Activated T-helper 17 cell treated with anti-CD3 and anti-CD28 coated beads, Interleukin-2, amount 50 U/mL, for 72 hours (primary cell): ENCODE data around the gene SOX6. TPM values are rescaled to one million over a fixed set of nuclear protein-coding genes. Genes with fewer than 3 reads are reported as not detected.
"Not testable (repeated sequence)": the region's sequence is repeated elsewhere in the genome, so short reads cannot be mapped to it uniquely, and the experiment has no call there.

Source experiments
- ATAC-seq: fragments of 150-1000 bp; cut with Tn5 transposase; replicated peaks from 2 replicates; pipeline ENCODE4 v1.10.0; 2021; ENCODE audit warnings: mild to moderate bottlenecking, moderate library complexity
- H3K27ac Mint-ChIP-seq: one replicate; pipeline ENCODE4 v1.8.0; 2022; ENCODE audit warnings: mixed read lengths
- H3K27me3 Mint-ChIP-seq: one replicate; pipeline ENCODE4 v1.8.0; 2022; ENCODE audit warnings: mixed read lengths
- H3K36me3 Mint-ChIP-seq: one replicate; pipeline ENCODE4 v1.8.0; 2022; ENCODE audit warnings: low read depth, mild to moderate bottlenecking, mixed read lengths
- H3K4me1 Mint-ChIP-seq: one replicate; pipeline ENCODE4 v1.8.0; 2022; ENCODE audit warnings: mixed read lengths
- H3K4me3 Mint-ChIP-seq: one replicate; pipeline ENCODE4 v1.8.0; 2022; ENCODE audit warnings: mild to moderate bottlenecking, mixed read lengths
- H3K9me3 Mint-ChIP-seq: one replicate; pipeline ENCODE4 v1.8.0; 2022; ENCODE audit warnings: mixed read lengths
- total RNA-seq, 2 donors: library from RNA; stranded (reverse); gene quantifications; one replicate each; pipeline ENCODE4 v1.2.3, GENCODE V29; 2022

The SOX6 gene
- total RNA-seq, 2 donors from 2014 or later = 0.11 TPM; not detected in 1

GRCh38 chr11:16096336-16096735, 260.0 kb downstream of the SOX6 start:
- Mint-ChIP-seq H3K27me3 (no peaks in the 10 kb centered on the region), H3K4me1 (no peaks in the 10 kb centered on the region), H3K4me3 (no peak overlapping the region), H3K9me3 (peaks cover 5% of the 10 kb centered on the region), H3K27ac (no peak overlapping the region), H3K36me3 (no peaks in the 10 kb centered on the region)
- ATAC-seq = no peak

DNA sequence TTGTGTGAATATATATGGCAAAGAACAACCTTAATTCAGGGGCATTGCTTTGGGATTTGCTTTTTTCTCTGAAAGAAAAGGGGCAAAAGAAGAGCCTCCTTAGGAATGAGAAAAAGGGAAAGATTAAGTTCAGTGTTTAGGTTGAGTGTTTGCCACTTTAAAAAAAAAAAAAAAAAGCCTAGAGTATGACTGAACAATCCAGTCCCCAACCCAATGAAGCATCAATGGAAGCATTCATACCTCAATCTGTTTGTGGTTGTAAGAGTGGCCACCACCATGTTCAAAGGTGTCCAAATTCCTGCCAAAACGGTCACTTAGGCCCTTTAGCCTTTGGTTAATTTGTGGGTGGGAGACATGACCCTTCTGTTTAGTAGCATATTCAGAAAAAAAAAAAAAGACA, 260.6 kb downstream of the SOX6 start:
- Mint-ChIP-seq H3K27me3 (no peaks in the 10 kb centered on the region), H3K4me3 (no peak overlapping the region), H3K4me1 (no peaks in the 10 kb centered on the region), H3K9me3 (peaks cover 5% of the 10 kb centered on the region), H3K36me3 (no peaks in the 10 kb centered on the region), H3K27ac (no peak overlapping the region)
- ATAC-seq = no peak

DNA sequence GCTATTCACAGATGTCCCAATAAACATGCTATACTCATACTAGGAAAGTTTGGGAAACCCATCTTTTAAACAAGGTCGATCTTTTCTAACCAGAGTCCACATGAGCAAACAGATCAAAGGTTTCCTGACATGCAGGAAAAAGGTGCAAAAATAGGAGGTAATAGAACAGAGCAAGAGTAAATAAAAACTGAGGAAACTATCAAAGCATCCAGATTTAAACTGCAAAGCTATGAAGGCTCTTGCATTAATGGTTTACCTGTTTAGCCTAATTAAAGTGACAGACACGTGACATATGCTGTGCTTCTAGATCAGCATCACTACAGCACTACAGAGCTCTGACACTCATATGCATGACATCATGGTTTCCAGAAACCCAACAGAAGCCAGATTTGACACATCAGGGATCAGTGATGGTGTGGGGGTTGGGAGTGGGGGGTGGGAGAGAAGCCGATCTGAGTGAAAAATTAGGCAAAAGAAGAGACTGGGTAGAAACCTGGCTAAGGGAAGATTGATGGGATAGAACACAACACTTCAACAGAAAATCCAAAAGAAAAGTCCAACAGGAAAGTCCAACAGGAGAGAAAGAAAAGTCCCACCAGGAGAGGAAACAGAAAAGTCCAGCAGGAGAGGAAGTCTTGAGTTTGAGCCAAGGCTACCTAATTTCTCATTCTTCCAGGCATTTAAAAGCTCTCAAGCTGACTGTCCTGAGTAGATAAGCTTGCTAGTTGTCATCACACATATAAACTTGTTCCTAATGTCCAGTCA, 262.3 kb downstream of the SOX6 start:
- no peaks in the 10 kb centered on the region for H3K9me3 Mint-ChIP-seq
- H3K36me3 Mint-ChIP-seq = no peaks in the 10 kb centered on the region
- H3K4me1 Mint-ChIP-seq = no peaks in the 10 kb centered on the region
- H3K4me3 Mint-ChIP-seq = no peak overlapping the region
- no peak overlapping the region for H3K27ac Mint-ChIP-seq
- no peak for ATAC-seq
- no peaks in the 10 kb centered on the region for H3K27me3 Mint-ChIP-seq

DNA sequence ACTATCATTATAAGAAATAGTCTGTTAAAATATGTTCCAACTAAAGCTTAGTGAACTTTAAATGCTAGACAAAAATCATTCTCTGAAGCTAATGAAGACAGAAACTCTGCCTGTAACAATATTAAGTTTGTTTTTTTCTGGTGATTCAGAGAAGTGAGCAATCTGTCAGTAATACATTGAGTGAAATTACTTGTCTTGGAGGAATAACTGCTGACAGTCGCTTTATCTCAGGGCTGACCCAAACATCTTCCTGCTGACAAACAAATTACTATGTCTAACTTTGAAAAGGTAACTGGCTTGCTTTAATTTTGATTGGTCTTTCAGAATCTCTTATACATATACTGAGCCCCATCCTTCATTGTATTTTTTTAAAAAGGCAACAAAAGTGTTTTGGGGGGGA, 264.5 kb downstream of the SOX6 start:
- H3K4me1 Mint-ChIP-seq = no peaks in the 10 kb centered on the region
- H3K9me3 Mint-ChIP-seq = no peaks in the 10 kb centered on the region
- H3K36me3 Mint-ChIP-seq = no peaks in the 10 kb centered on the region
- H3K27ac Mint-ChIP-seq = no peak overlapping the region
- no peak overlapping the region for H3K4me3 Mint-ChIP-seq
- no peak for ATAC-seq
- H3K27me3 Mint-ChIP-seq = no peaks in the 10 kb centered on the region

DNA sequence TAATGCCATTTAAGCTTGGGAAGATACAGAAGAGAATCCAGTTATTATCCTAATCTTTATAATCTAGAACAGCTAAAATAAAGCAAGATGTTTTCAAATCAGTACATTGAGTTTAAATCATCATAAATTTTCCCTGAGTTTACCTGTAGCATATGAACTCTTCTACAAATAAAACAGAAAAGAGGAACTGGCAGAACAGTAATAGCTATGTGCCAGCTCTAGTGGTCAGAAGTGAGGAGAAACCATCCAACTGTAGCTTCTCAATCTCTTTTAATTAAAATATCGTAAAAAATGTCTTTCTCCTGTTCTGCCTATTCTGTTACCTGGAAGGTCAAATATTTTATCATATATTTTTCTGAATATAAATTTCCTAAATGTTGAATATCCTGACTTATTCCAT, 266.9 kb downstream of the SOX6 start:
- H3K4me3 Mint-ChIP-seq = no peak overlapping the region
- H3K27ac Mint-ChIP-seq = no peak overlapping the region
- no peaks in the 10 kb centered on the region for H3K4me1 Mint-ChIP-seq
- H3K9me3 Mint-ChIP-seq = no peaks in the 10 kb centered on the region
- H3K27me3 Mint-ChIP-seq = no peaks in the 10 kb centered on the region
- H3K36me3 Mint-ChIP-seq = no peaks in the 10 kb centered on the region
- no peak for ATAC-seq

GRCh38 chr11:16088774-16089173, 267.6 kb downstream of the SOX6 start:
- H3K27ac Mint-ChIP-seq = no peak overlapping the region

GRCh38 chr11:16087886-16088285, 268.5 kb downstream of the SOX6 start:
- Mint-ChIP-seq H3K4me1 (no peaks in the 10 kb centered on the region), H3K27ac (no peak overlapping the region), H3K4me3 (no peak overlapping the region), H3K9me3 (no peaks in the 10 kb centered on the region), H3K36me3 (no peaks in the 10 kb centered on the region), H3K27me3 (no peaks in the 10 kb centered on the region)
- no peak for ATAC-seq

More at GRCh38 chr11:16088774-16089173, 267.6 kb downstream of the SOX6 start:
- Mint-ChIP-seq H3K9me3 (no peaks in the 10 kb centered on the region), H3K27me3 (no peaks in the 10 kb centered on the region), H3K4me1 (no peaks in the 10 kb centered on the region), H3K4me3 (no peak overlapping the region), H3K36me3 (no peaks in the 10 kb centered on the region)
- no peak for ATAC-seq

DNA sequence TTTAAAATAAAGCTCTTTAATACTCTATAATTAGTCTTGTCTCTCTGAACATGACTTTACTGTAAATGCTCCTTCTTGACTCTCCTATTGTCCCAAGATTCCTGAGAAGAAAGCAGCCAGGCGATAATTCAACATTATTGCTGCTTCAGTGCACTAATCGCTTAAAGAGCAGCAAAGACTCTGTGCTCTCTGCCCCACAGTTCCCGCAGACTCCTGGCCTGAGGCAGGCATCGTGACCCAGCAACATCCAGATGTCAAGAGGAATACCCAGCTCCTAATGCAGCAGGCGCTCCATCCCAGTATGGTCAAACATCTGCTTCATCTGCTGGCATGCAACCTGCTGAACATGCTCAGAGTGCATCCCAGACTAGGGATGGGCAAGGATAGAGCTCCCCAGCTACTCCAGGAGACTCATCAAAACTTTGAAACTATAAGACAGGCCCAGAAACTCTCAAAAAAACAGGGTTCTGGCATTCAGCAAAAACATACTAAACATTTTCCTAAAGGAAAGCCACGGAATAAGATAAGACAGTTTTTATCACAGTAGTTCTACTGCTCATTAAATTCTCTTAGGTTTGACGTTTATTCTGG, 270.0 kb downstream of the SOX6 start:
- ATAC-seq = no peak
- Mint-ChIP-seq H3K4me1 (no peaks in the 10 kb centered on the region), H3K27ac (no peak overlapping the region), H3K4me3 (no peak overlapping the region), H3K36me3 (no peaks in the 10 kb centered on the region), H3K9me3 (no peaks in the 10 kb centered on the region), H3K27me3 (no peaks in the 10 kb centered on the region)

- no peaks in the 10 kb centered on the region for H3K36me3 Mint-ChIP-seq
- ATAC-seq = no peak
- H3K27me3 Mint-ChIP-seq = no peaks in the 10 kb centered on the region
- no peak overlapping the region for H3K27ac Mint-ChIP-seq
- H3K9me3 Mint-ChIP-seq = no peaks in the 10 kb centered on the region
- H3K4me3 Mint-ChIP-seq = no peak overlapping the region
- H3K4me1 Mint-ChIP-seq = no peaks in the 10 kb centered on the region
Observed at GRCh38 chr11:16082095-16083055, 274.0 kb downstream of the SOX6 start.

- Mint-ChIP-seq H3K27ac (no peak overlapping the region), H3K4me1 (no peaks in the 10 kb centered on the region), H3K9me3 (peaks cover under 1% of the 10 kb centered on the region), H3K4me3 (no peak overlapping the region), H3K27me3 (no peaks in the 10 kb centered on the region), H3K36me3 (no peaks in the 10 kb centered on the region)
- ATAC-seq = no peak
Observed at GRCh38 chr11:16081382-16082094, 274.8 kb downstream of the SOX6 start.

GRCh38 chr11:16080688-16081381, 275.5 kb downstream of the SOX6 start:
- no peaks in the 10 kb centered on the region for H3K27me3 Mint-ChIP-seq
- no peaks in the 10 kb centered on the region for H3K36me3 Mint-ChIP-seq
- no peak for ATAC-seq
- no peaks in the 10 kb centered on the region for H3K4me1 Mint-ChIP-seq
- H3K4me3 Mint-ChIP-seq = no peak overlapping the region
- H3K27ac Mint-ChIP-seq = no peak overlapping the region
- H3K9me3 Mint-ChIP-seq = peaks cover 3% of the 10 kb centered on the region

- ATAC-seq = no peak
- H3K4me1 Mint-ChIP-seq = no peaks in the 10 kb centered on the region
- no peak overlapping the region for H3K4me3 Mint-ChIP-seq
- peaks cover 3% of the 10 kb centered on the region for H3K9me3 Mint-ChIP-seq
- H3K27ac Mint-ChIP-seq = no peak overlapping the region
- H3K27me3 Mint-ChIP-seq = no peaks in the 10 kb centered on the region
- no peaks in the 10 kb centered on the region for H3K36me3 Mint-ChIP-seq
Observed at GRCh38 chr11:16078936-16079335, 277.4 kb downstream of the SOX6 start.

DNA sequence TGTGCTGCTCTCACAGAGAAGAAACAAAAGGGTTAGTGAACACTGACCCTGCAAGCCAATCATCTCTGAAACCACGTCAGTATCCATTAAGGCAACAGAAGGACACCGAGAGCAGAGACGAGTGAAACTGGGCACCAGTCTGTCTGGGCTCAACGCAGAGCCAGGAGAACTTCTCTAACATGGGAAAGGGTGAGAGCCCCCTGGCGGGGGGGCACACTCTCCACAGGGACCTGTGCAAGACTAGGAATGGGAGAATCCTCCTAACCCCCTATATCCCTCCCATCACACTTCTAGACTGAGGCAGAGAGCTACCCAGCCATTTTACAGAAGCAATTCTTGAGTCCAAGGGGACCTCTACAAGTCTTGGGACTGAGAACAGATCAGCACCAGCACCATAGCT, 285.8 kb downstream of the SOX6 start:
- no peaks in the 10 kb centered on the region for H3K36me3 Mint-ChIP-seq
- no peak overlapping the region for H3K27ac Mint-ChIP-seq
- no peaks in the 10 kb centered on the region for H3K4me1 Mint-ChIP-seq
- H3K9me3 Mint-ChIP-seq = no peaks in the 10 kb centered on the region
- no peaks in the 10 kb centered on the region for H3K27me3 Mint-ChIP-seq
- H3K4me3 Mint-ChIP-seq = no peak overlapping the region
- no peak for ATAC-seq

- not testable (repeated sequence) for ATAC-seq, H3K27ac Mint-ChIP-seq, H3K36me3 Mint-ChIP-seq, H3K27me3 Mint-ChIP-seq, H3K4me1 Mint-ChIP-seq, H3K4me3 Mint-ChIP-seq, H3K9me3 Mint-ChIP-seq
Observed at GRCh38 chr11:16067268-16067667, 289.1 kb downstream of the SOX6 start.
